GM19395 (cell line): Measurements from ENCODE around the gene HMGB4.

Experiments used
- ATAC-seq: cut with Tn5 transposase; IDR thresholded peaks from one replicate; pipeline ENCODE4 v1.9.1; 2021; ENCODE audit warnings: mild to moderate bottlenecking, moderate library complexity; ENCODE audit not compliant: unreplicated experiment

HMGB4 gene

GRCh38 chr1:33848205-33848937 lies 15.5 kb upstream of the HMGB4 start:
- no peak for ATAC-seq

GRCh38 chr1:33849211-33849610 lies 14.7 kb upstream of the HMGB4 start:
- no peak for ATAC-seq

GRCh38 chr1:33850481-33850880 lies 13.4 kb upstream of the HMGB4 start:
- ATAC-seq, result no peak

- ATAC-seq, result no peak
These were observed 11.2 kb upstream of the HMGB4 start for GRCh38 chr1:33852711-33853110.

GRCh38 chr1:33853431-33853830 lies 10.4 kb upstream of the HMGB4 start:
- no peak for ATAC-seq

- no peak for ATAC-seq
These were observed 9.8 kb upstream of the HMGB4 start for GRCh38 chr1:33854091-33854490.

- no peak for ATAC-seq
These were observed 3.2 kb upstream of the HMGB4 start for GRCh38 chr1:33860671-33861070.

- no peak for ATAC-seq
These were observed 846 bp downstream of the HMGB4 start for GRCh38 chr1:33864460-33865389.

GRCh38 chr1:33866281-33866680 lies 2.4 kb downstream of the HMGB4 start:
- ATAC-seq, result no peak

GRCh38 chr1:33867684-33868083 lies 3.8 kb downstream of the HMGB4 start:
- no peak for ATAC-seq

GRCh38 chr1:33872275-33872674 lies 8.4 kb downstream of the HMGB4 start:
- no peak for ATAC-seq

GRCh38 chr1:33872683-33873082 lies 8.8 kb downstream of the HMGB4 start:
- ATAC-seq, result no peak

GRCh38 chr1:33874636-33875035 lies 10.8 kb downstream of the HMGB4 start:
- ATAC-seq, result no peak

GRCh38 chr1:33875862-33876261 lies 12.0 kb downstream of the HMGB4 start:
- no peak for ATAC-seq

- ATAC-seq, result no peak
These were observed 13.2 kb downstream of the HMGB4 start for GRCh38 chr1:33876970-33877650.

GRCh38 chr1:33878392-33878791 lies 14.5 kb downstream of the HMGB4 start:
- no peak for ATAC-seq

- no peak for ATAC-seq
These were observed 16.4 kb downstream of the HMGB4 start for GRCh38 chr1:33880305-33880704.

- ATAC-seq, result no peak
These were observed 22.6 kb downstream of the HMGB4 start for GRCh38 chr1:33886496-33886895.

- no peak for ATAC-seq
These were observed 29.4 kb downstream of the HMGB4 start for GRCh38 chr1:33893147-33893830.

GRCh38 chr1:33895396-33895795 lies 31.5 kb downstream of the HMGB4 start:
- no peak for ATAC-seq

- ATAC-seq, result no peak
These were observed 32.1 kb downstream of the HMGB4 start for GRCh38 chr1:33895976-33896375.
